Measurements from ENCODE around the gene MEOX2.

DNA sequence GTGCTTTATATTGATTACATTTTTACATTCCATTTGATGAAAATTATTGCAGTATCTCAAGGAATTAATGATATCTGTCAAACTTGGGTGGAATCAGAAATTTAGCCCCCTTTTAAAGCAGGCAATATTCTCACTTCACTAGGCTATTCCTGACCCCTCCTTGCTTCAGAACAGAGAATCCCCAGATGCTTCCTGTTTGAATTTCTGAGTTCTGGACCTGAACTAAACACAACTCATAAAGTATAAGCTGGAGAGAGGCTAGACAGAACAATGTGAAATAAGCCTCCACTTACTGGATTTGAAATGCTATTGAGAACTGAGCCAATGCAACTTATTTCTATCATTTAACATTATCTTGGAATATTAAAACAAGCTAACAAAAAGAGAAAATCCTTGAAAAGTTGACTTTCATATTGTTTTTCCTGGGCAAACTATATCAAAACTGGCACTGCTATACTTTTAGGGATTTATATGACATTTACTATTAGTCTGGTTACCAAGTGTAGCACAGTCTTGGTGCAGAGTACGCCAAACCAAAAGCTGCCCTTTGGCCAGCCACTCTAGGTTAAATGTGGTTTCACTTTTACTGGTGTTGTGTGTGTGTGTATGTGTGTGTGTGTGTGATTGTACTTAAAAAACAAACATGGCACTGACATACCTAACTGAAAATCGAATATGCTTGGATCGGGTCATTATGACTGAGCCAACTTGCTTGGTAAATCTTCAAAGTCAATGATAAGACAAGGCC is 105.7 kb downstream of the MEOX2 start:
- TF ChIP-seq EZH2 (IDR thresholded peaks at IDR 0.05; ENCODE audit: insufficient read depth, poor library complexity, severe bottlenecking) (no peak), EZH2phosphoT487 (IDR thresholded peaks at IDR 0.05; ENCODE audit: insufficient read depth, low read depth) (no peak)
